AG09309 (cell line): ENCODE results near the gene IL25.
"Not testable (repeated sequence)": the region's sequence is repeated elsewhere in the genome, so short reads cannot be mapped to it uniquely, and the experiment has no call there.

Experiments
- DNase-seq: peaks from one replicate; pipeline ENCODE4 v3.0.0-alpha.2; 2010; ENCODE audit warnings: low read depth
- H3K4me3 ChIP-seq: 2 replicates; pipeline ENCODE4 v1.5.1; 2011; ENCODE audit warnings: mild to moderate bottlenecking, low read depth, low read length, moderate library complexity; ENCODE audit not compliant: control insufficient read depth
- CTCF ChIP-seq: IDR thresholded peaks from 2 replicates; pipeline ENCODE4 v1.5.1; 2011; ENCODE audit warnings: mild to moderate bottlenecking, low read depth, low read length, inconsistent platforms; ENCODE audit not compliant: insufficient read depth, control insufficient read depth; ENCODE audit errors: missing control alignments

IL25 gene

GRCh38 chr14:23384364-23385080, 11.9 kb downstream of the IL25 start:
- no peak for TF ChIP-seq CTCF
- no peak overlapping the region for H3K4me3 ChIP-seq
- DNase-seq, result no peak

GRCh38 chr14:23385244-23385641, 12.6 kb downstream of the IL25 start:
- DNase-seq, result no peak
- no peak for TF ChIP-seq CTCF
- no peak overlapping the region for H3K4me3 ChIP-seq

GRCh38 chr14:23385642-23386265, 13.1 kb downstream of the IL25 start:
- H3K4me3 ChIP-seq, result no peak overlapping the region
- TF ChIP-seq CTCF, result no peak
- DNase-seq, result no peak

- not testable (repeated sequence) for H3K4me3 ChIP-seq
Observed at GRCh38 chr14:23386266-23386657, 13.7 kb downstream of the IL25 start.

GRCh38 chr14:23386999-23387398, 14.4 kb downstream of the IL25 start:
- TF ChIP-seq CTCF, result no peak
- no peak overlapping the region for H3K4me3 ChIP-seq
- no peak for DNase-seq

More at GRCh38 chr14:23386266-23386657, 13.7 kb downstream of the IL25 start:
- not testable (repeated sequence) for DNase-seq

- no peak overlapping the region for H3K4me3 ChIP-seq
- no peak for TF ChIP-seq CTCF
- no peak for DNase-seq
Observed at GRCh38 chr14:23387916-23388882, 15.6 kb downstream of the IL25 start.
